ENCODE results near the gene PTCD1.
"Not testable (repeated sequence)": the region's sequence is repeated elsewhere in the genome, so short reads cannot be mapped to it uniquely, and the experiment has no call there.

The PTCD1 gene

GRCh38 chr7:99384523-99384922 lies 54.1 kb downstream of the PTCD1 start:
- no peak for DNase-seq

- DNase-seq: no peak
Measured at GRCh38 chr7:99383791-99384370, 54.7 kb downstream of the PTCD1 start.

- DNase-seq: no peak
Measured at GRCh38 chr7:99383203-99383602, 55.4 kb downstream of the PTCD1 start.

GRCh38 chr7:99381664-99382075 lies 56.9 kb downstream of the PTCD1 start:
- DNase-seq: no peak

GRCh38 chr7:99380823-99381663 lies 57.6 kb downstream of the PTCD1 start:
- peak; percentile 84 for DNase-seq

GRCh38 chr7:99380032-99380822 lies 58.4 kb downstream of the PTCD1 start:
- no peak for DNase-seq

GRCh38 chr7:99379693-99380031 lies 58.9 kb downstream of the PTCD1 start:
- not testable (repeated sequence) for DNase-seq

GRCh38 chr7:99379043-99379577 lies 59.5 kb downstream of the PTCD1 start:
- DNase-seq: no peak

GRCh38 chr7:99375070-99375807 lies 63.4 kb downstream of the PTCD1 start:
- DNase-seq: peak; percentile 40

- DNase-seq: peak; percentile 76
Measured at GRCh38 chr7:99374111-99375064, 64.2 kb downstream of the PTCD1 start, which contains the start of gene ARPC1B. ARPC1B (plus strand) TSS chr7:99374730; CDS start chr7:99385715, 10,985 bp downstream.

GRCh38 chr7:99373091-99374066 lies 65.2 kb downstream of the PTCD1 start:
- DNase-seq: no peak

GRCh38 chr7:99372275-99373090 lies 66.1 kb downstream of the PTCD1 start:
- no peak for DNase-seq

- DNase-seq: no peak
Measured at GRCh38 chr7:99371376-99371920, 67.2 kb downstream of the PTCD1 start.

- DNase-seq: no peak
Measured at GRCh38 chr7:99369767-99370391, 68.7 kb downstream of the PTCD1 start.

GRCh38 chr7:99368750-99369389 lies 69.7 kb downstream of the PTCD1 start:
- no peak for DNase-seq
